ENCODE results near the gene NKAP. TPM values are rescaled to one million over a fixed set of nuclear protein-coding genes. Genes with fewer than 3 reads are reported as not detected.

The NKAP gene
- total RNA-seq, 1 experiment from 2014 or later = 7.3 TPM

GRCh38 chrX:119942173-119942819 is 1.3 kb downstream of the NKAP start:
- Mint-ChIP-seq H3K9me3 (peaks cover 44 to 57% of the 10 kb centered on the region in 2 experiments), H3K4me1 (peaks cover 0 to 9% of the 10 kb centered on the region in 2 experiments; a peak in 2 of 4 replicates), H3K4me3 (peak overlapping the region; percentile 92 to 93), H3K27me3 (ENCODE audit: low read depth) (no peaks in the 10 kb centered on the region), H3K27ac (peak overlapping the region in 1 of 3 experiments; percentile 92; a peak in 1 of 7 replicates), H3K36me3 (ENCODE audit: insufficient read depth in 1 of 3, low read depth in 3 of 3) (peaks cover 4 to 10% (median 5%) of the 10 kb centered on the region in 3 experiments)
- Histone ChIP-seq H3K79me1 (ENCODE audit: insufficient read depth, low read depth, low read length, poor library complexity, severe bottlenecking) (no peaks in the 10 kb centered on the region), H2BK12ac (ENCODE audit: insufficient read length, low read depth, low read length) (no peak overlapping the region), H4K5ac (ENCODE audit: insufficient read length, low read depth, low read length) (no peak overlapping the region), H2BK120ac (ENCODE audit: low read depth, low read length, poor library complexity, severe bottlenecking) (no peak overlapping the region), H3K14ac (ENCODE audit: insufficient read depth, low read length) (no peak overlapping the region), H2BK15ac (ENCODE audit: low read depth, low read length) (no peak overlapping the region), H4K20me1 (ENCODE audit: control insufficient read depth, insufficient read depth, insufficient read length) (no peaks in the 10 kb centered on the region), H3K9ac (ENCODE audit: extremely low read depth, insufficient read length, low read length) (peak overlapping the region; percentile 56), H3K23me2 (ENCODE audit: insufficient read length, low read depth, low read length, poor library complexity, severe bottlenecking) (no peaks in the 10 kb centered on the region), H3K79me2 (ENCODE audit: insufficient read depth, low read length) (no peaks in the 10 kb centered on the region), H2BK5ac (ENCODE audit: insufficient read length, low read length) (no peak overlapping the region), H2BK20ac (ENCODE audit: low read depth, low read length, poor library complexity, severe bottlenecking) (no peak overlapping the region), H4K91ac (ENCODE audit: insufficient read length, low read depth, low read length) (no peak overlapping the region), H3K18ac (ENCODE audit: insufficient read length, low read depth, low read length) (no peak overlapping the region), H3K9me3 (ENCODE audit: control insufficient read depth, low read depth, low read length) (peaks cover 13% of the 10 kb centered on the region), H3K27me3 (ENCODE audit: insufficient read depth, low read length) (no peaks in the 10 kb centered on the region), H2AK5ac (ENCODE audit: insufficient read length, low read length) (no peak overlapping the region), H3K56ac (ENCODE audit: insufficient read length, low read depth, low read length) (no peak overlapping the region), H3K27ac (ENCODE audit: insufficient read length, low read depth, low read length) (no peak overlapping the region), H3K23ac (ENCODE audit: insufficient read length, low read depth, low read length) (no peak overlapping the region), H4K8ac (replicated peaks; ENCODE audit: insufficient read length, low read depth, low read length) (no peak overlapping the region), H2AFZ (ENCODE audit: low read length) (no peak overlapping the region), H3T11ph (ENCODE audit: low read length) (no peak overlapping the region), H3K4me1 (ENCODE audit: insufficient read depth, low read length) (no peaks in the 10 kb centered on the region), H3K4ac (ENCODE audit: low read depth, low read length) (no peak overlapping the region), H3K4me2 (ENCODE audit: insufficient read depth, insufficient read length, low read length) (peak overlapping the region; percentile 47)
- DNase-seq = no peak
- TF ChIP-seq CTCF (conservative IDR thresholded peaks at IDR 0.05) = no peak
- WGBS (ENCODE audit: extremely low coverage, insufficient read length, low lambda C conversion rate) = no CpG with 5 or more reads among the region's 13 CpGs

Measured in H9 (cell line).